Posterior cingulate gyrus (tissue), 11 donors: ENCODE measurements around the gene MGAM2.

ENCODE experiments used
- DNase-seq, 10 donors: peaks; one replicate each; pipeline versions ENCODE4 v3.0.0 to v3.0.0-alpha.2; 2020 to 2021; ENCODE audit warnings: mixed read lengths in 3 of 10
- intact Hi-C: fragments of 100-400 bp; cut with DNase I; formaldehyde crosslinking; loops from one replicate; pipeline ENCODE4 v1.15.1; 2023

MGAM2 gene

GRCh38 chr7:142172932-142173331, 61.4 kb downstream of the MGAM2 start:
- no peak for DNase-seq
- intact Hi-C loops, result no loop called here

DNA sequence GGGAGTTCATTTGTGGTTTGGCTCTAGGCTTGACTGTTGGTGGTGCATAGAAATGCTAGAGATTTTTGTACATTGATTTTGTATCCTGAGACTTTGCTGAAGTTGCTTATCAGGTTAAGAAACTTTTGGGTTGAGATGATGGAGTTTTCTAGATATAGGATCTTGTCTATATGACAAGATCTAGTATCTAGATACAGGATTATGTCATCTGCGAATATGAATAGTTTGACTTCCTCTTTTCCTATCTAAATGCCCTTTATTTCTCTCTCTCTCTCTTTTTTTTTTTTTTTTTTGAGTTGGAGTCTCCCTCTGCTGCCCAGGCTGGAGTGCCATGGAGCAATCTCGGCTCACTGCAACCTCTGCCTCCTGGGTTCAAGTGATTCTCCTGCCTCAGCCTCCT, 62.9 kb downstream of the MGAM2 start:
- intact Hi-C loops, result no loop called here
- no peak for DNase-seq

DNA sequence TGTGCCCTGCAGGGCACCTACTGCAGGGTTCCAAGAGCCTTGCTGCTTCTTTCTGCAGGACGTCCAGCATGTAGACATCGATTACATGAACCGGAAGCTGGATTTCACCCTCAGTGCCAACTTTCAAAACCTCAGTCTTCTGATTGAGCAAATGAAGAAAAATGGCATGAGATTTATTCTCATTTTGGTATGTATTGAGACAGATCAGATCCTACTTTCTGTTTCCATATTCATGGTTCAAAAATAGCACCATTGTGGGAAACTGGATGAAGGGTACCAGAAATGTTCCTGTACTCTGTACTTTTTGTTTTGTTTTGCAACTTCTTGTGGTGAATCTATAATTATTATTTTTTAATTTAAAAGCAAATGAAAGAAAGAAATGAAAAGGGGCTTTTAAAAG, 64.1 kb downstream of the MGAM2 start:
- intact Hi-C loops, result no loop called here
- no peak for DNase-seq

DNA sequence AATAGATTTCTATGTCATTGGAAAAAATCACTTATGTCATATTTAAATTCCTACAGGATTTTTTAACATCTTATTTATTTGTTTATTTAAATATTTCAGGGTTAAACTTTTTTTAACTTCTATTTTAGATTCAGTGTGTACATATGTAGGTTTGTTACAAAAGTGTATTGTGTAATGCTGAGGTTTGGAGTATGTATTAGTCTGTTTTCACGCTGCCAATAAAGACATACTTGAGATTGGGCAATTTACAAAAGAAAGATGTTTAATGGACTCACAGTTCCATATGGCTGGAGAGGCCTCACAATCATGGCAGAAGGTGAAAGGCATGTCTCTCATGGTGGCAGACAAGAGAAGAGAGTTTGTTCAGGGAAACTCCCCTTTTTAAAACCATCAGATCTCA, 65.4 kb downstream of the MGAM2 start:
- DNase-seq, result no peak
- intact Hi-C loops, result no loop called here

GRCh38 chr7:142177869-142178268, 66.4 kb downstream of the MGAM2 start:
- DNase-seq, result no peak
- intact Hi-C loops, result no loop called here

DNA sequence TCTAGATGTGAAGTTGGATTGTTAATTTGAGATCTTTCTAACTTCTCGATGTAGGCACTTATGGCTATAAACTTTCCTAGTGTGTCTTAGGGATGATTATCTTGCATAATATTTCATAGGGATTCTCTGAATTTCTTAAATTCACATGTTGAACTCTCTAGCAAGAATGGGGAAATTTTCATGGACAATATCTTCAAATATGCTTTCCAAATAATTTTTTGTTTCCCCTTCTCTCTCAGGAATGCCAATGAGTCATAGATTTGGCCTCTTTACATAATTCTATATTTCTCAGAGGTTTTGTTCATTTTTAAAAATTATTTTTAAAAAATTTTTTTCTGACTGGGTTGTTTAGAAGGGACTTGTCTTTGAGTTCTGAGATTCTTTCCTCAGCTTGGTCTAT, 68.9 kb downstream of the MGAM2 start:
- no peak for DNase-seq
- intact Hi-C loops, result no loop called here

- intact Hi-C loops, result no loop called here
- no peak for DNase-seq
These were observed 69.7 kb downstream of the MGAM2 start for GRCh38 chr7:142181211-142181610.

GRCh38 chr7:142181966-142182365, 70.4 kb downstream of the MGAM2 start:
- DNase-seq, result no peak
- intact Hi-C loops, result no loop called here

GRCh38 chr7:142185069-142185468, 73.6 kb downstream of the MGAM2 start:
- intact Hi-C loops, result no loop called here
- DNase-seq, result no peak

DNA sequence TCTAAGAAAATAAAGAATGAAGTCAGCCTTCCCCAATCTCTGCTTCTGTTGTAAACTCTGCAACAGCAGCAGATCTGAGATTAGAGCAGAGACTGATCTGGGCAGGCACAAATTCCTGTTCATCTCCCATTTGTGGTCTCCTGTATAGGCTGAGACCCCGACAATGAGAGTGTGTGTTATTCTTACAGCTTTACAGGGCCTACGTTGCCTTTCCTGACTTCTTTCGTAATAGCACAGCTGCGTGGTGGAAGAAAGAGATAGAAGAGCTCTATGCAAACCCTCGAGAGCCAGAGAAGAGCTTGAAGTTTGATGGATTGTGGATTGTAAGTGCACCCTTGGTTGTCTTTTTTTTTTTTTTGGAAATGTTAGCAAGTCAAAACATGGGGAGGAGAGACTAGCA, 74.3 kb downstream of the MGAM2 start:
- intact Hi-C loops, result no loop called here
- no peak for DNase-seq

- DNase-seq, result no peak
- intact Hi-C loops, result no loop called here
These were observed 76.6 kb downstream of the MGAM2 start for GRCh38 chr7:142188154-142188553.

DNA sequence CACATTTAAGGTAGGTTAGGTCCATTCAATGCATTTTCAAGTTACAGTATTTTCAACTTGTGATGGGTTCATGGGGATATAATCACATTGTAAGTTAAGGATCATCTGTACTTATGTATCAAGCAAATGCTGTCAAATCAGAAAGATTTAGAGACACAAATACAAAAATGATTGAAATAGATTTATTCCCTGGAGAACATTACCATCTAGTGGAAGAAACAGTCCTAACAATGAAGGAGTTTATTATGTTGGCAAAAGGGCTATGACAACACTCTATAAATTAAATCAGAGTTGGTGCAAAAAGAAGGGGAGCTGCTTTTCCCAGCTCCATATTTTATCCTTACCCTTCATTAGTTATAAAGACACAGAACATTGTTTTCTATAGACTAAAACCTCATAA, 77.3 kb downstream of the MGAM2 start:
- intact Hi-C loops, result loop anchor here (1.0 kb wide), 1 partner anchor 213 kb away; no protein-coding TSS in a partner anchor
- no peak for DNase-seq

DNA sequence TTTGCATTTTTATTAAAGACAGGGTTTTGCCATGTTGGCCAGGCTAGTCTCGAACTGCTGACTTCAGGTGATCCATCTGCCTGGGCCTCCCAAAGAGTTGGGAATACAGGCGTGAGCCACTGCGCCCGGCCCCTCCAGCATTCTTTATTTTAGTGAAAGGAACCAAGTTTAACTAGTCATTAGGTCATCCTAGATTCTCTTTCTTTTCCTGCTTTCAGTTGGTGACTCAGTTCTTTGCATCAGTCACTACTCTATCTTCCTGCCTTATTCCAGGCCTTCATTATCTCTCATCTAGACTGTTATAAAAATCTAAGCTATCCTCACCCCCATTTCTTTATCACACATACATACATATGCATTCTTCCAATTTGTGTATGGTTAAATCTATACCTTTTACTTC, 82.7 kb downstream of the MGAM2 start:
- intact Hi-C loops, result no loop called here
- DNase-seq, result no peak

DNA sequence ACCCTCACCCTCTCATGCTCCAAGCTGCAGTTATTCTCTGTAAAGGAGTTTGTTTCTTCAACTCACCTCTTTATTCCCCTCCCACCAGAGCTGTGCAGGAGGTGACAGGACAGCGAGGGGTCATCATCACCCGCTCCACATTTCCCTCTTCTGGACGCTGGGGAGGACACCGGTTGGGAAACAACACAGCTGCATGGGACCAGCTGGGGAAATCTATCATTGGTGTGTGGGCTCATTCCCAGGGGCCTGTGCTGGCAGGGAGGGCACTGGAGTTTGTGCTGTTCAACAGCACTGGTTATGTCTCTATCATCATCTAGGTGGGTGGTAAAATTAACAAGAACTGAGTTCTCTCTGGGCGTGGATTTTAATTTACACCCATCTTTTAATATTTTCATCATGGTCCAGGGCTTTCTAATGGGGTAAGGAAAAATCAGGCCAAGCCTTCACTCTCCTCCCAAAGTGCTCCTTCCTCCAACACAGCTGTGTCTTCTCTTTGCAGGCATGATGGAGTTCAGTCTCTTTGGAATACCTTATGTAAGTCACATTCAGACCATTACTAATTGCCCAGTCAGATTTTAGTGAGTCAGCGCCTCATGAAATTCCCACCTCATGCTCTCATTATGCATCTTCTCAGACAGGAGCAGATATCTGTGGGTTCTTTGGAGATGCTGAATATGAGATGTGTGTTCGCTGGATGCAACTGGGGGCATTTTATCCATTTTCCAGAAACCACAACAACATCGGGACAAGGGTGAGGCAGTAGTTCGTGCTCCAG, 84.7 kb downstream of the MGAM2 start:
- intact Hi-C loops, result no loop called here
- no peak for DNase-seq

GRCh38 chr7:142200206-142200605, 88.7 kb downstream of the MGAM2 start:
- intact Hi-C loops, result no loop called here
- no peak for DNase-seq

GRCh38 chr7:142228537-142229104, 117.1 kb downstream of the MGAM2 start:
- no peak for DNase-seq
- intact Hi-C loops, result no loop called here

DNA sequence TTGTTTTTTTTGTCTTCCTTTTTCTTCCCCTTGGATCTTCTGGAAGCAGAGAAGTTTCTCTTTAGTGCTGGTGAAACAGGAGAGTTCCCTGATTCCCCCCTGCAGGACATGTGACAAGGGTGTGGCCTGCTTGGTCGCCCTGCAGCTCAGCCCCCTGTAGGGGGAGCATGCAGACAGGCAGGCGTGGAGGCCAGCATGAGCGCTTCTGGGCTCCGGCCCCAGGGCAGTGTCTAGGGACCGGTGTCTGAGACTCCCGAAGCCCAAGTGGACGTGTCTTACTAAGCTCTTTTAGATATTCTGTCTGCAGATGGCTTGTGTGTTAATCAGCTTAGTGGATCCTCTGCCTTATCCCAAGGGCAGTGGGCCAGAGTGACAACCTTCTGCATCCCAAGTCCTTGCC, 120.2 kb downstream of the MGAM2 start:
- DNase-seq, result no peak
- intact Hi-C loops, result no loop called here

DNA sequence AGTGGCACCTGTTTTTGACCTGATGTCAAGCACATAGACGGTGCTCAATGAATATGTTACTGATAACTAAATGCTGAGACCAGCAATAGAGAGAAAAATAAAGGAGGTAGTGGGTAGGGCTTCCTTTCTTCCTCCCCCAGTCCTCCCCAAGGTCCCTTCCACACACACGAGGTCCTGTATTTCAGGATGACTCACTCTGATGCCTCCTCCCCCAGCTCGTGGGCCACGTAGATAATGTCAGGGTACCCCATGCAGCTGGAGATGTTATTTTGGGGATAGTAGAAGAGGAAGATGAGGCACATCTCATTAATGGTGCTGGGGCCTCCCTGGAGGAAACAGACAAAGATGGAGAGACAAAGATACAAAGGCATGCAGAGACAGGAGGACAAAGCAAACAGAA, 129.0 kb downstream of the MGAM2 start:
- intact Hi-C loops, result no loop called here
- DNase-seq, result no peak

DNA sequence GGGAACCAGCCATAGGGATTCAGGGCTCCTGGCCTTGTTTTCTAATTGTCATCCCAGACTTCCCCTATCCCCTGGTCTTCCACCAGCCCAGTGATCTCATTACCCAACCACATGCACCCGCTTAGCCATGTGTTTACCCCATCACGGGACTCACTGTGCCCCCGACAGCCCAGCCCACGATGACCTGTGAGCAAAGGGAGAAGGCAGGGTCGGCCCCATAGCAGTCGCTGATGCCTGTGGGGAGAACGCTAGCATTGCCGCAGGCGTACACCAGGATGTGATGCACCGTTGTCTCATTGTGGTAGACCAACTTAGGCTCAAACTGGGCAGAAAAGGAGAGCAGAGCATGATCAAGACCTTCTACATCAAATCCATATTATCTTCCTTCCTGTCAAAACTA, 132.3 kb downstream of the MGAM2 start:
- intact Hi-C loops, result no loop called here
- peak in 1 of 10 donors; percentile 73 for DNase-seq

DNA sequence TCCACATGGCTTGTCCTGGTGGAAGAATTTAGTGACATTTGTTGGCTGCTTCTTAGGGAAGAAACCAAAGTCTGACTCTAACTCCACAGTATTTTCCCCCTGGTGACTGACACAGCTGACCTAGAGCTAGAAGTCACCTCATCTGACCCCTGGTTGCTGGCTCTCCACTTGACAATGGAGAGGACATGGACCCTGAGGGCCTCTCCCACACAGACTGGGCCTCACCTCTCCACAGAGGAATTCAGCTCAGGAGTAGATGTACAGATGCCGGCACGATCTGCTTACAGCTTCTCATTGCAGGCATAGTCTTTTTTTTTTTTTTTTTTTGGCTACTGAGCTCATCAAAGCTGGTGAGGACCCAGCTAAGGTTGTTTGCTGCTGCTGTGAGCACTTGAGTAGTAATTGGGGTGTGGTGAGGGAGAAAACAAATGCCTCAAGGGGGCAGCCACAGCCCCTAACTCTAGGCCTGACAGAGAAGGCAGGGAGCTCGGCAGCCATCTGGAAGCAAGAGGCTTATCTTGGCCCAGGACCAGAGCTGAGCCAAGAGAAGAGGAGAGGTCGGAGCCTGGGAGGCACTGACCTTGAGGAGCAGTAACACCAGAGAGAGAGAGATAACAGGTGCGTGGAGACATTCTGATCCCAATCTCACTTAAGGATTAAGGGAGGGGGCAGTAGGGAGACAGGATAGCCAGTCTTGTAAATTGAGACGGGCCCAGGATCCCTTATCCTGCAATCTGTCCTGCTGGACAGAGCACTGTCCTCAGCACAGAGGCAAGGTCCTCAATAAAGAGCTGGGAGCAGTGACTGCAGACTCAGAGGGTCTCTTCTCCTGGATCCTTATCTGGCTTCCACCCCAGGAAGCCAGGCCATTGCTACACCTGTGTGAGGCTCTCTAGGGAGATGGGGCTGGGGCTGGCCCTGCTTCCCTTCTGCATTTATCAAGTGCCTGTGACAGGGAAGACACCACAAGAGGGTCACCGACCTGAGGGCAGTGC, 136.9 kb downstream of the MGAM2 start:
- no peak for DNase-seq
- intact Hi-C loops, result no loop called here

DNA sequence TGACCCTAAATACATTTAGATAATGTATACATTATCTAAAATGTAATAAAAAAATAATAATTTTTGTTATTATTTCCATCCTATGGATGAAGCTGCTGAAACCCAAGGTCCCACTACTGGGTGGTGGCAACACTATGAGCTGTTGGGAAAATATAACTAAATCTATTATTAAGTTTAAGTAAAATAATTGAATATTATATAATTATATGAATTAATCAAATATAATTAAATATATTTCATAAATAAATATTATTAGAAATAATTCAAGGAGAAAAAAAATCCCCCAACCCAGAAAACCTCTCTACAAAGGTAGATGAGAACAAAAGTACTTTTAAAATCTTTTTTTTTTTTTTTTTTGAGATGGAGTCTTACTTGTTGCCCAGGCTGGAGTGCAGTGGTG, 138.4 kb downstream of the MGAM2 start:
- intact Hi-C loops, result no loop called here

More for the DNA sequence above, 138.4 kb downstream of the MGAM2 start:
- no peak for DNase-seq
